GM12872 (cell line): Measurements from ENCODE around the gene PAIP2B.

Experiments used
- TF ChIP-seq, protein P1 (sequence below): IDR thresholded peaks from 3 replicates; pipeline ENCODE4 v1.5.1; 2011; ENCODE audit warnings: low read depth, mild to moderate bottlenecking, low read length, moderate library complexity; ENCODE audit not compliant: insufficient read depth

Gene PAIP2B

DNA sequence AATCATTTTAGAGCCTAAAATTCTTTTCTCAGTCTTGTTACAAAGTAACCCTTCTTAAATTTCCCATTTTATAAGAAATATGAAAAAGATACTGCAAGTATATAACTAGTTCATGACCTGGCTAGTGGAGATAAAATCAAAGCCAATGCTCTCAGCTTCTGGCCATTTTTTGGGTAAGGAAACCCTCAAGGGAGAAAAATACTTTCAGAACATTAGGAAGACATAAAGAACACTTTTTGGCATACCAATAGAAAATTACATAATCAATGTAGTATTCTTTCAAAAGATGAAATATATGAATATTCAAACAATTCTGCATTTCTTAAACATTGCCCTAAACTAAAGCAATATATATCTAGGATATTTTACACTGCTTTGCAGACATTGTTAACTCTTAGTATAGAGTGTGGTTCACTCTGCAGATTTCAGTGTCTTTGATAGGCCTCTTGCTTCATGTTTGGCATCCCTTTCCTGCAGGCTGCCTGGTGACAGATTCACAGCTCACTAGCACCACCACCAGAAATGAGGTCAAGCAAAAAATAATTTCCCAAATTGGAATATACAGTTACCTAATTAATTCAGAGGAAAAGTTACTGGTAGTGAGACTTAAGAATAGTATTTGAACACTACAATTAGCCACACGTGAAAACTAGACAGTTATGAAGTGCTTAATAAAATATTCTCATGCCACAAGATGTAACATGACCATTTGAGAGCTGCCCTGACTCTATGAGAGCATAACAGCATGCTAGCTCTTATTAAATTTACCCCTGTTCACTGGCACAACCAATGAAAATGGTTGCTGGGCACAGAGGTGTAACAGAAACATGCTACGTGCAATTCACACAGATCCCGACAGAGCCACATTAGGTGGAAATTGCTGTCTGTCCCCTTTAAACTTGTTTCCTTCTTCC, 36.0 kb downstream of the PAIP2B start:
- TF ChIP-seq, protein P1, sequence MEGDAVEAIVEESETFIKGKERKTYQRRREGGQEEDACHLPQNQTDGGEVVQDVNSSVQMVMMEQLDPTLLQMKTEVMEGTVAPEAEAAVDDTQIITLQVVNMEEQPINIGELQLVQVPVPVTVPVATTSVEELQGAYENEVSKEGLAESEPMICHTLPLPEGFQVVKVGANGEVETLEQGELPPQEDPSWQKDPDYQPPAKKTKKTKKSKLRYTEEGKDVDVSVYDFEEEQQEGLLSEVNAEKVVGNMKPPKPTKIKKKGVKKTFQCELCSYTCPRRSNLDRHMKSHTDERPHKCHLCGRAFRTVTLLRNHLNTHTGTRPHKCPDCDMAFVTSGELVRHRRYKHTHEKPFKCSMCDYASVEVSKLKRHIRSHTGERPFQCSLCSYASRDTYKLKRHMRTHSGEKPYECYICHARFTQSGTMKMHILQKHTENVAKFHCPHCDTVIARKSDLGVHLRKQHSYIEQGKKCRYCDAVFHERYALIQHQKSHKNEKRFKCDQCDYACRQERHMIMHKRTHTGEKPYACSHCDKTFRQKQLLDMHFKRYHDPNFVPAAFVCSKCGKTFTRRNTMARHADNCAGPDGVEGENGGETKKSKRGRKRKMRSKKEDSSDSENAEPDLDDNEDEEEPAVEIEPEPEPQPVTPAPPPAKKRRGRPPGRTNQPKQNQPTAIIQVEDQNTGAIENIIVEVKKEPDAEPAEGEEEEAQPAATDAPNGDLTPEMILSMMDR: no peak

DNA sequence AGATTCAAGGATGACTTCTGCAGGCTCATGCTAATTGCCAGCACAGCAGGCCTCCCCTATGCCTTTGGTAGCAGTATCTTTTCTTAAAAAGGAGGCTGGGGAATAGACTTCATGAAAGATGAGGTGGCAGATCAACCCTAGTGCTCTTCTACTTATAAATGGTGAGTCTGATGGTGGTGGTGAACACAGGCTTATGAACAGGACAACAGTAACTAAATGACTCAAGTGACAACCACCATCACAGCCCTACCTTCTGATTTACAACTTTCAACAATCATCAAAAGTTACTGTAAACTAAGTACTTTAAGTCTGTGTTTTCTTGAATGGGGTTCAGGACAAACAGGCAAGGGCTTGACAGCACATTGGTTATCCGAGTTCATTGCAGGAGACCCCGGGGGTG, 39.3 kb downstream of the PAIP2B start:
- TF ChIP-seq, protein P1: no peak

DNA sequence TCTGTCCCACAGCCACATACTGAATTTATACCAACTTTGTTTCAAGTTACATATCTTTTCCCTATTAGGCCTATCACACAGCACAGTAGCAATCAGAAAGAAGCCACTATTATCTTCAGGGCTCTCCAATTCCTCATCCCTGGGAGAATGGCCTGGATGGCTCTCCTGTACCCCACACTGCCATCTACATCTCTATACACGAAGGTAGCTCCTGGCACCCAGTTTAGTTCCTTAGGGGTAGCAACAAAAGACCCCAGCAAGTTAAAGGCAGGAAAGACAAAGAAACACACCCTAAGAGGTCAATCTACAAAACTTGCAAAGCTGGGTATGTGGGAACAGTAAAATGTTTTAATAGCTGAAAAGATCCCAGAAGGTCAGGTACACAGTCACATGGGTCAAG, 39.9 kb downstream of the PAIP2B start:
- TF ChIP-seq, protein P1: no peak

DNA sequence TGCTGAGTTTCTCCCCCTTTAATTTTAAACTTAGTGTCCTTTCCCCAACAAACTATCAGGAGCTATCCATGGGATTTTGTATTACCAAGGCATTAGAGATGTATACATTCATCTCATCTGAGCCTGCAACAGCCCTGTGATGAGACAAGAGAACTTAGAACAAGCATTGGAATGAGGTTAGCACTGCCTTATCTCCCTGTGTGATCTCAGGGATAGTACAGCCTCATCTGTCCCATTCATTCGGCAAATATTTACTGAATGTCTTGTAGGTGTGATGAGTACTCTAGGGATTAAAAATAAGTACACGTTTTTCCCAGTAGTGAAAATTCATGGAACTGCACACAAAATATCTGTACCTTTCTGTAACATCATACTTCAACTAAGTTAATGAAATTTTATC, 45.6 kb downstream of the PAIP2B start:
- TF ChIP-seq, protein P1: no peak

DNA sequence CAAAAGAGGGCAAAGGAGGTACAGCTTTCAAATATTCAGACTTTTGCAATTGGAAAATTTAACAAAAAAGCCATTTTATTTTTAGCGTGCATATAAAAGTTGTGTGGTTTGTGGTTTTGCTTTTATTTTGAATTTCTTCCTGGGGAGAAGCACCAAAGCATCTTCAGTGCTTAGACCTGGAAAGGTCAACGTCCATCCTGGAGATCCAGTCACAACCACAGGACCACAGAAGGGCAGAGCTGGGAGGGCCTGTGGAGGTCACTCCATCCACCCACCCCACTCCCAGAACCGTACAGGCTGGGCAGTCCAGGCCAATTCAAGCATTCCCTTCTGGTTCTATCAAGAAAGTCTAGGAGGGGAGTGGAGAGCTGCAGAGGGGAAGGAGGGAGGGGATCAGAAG, 52.7 kb downstream of the PAIP2B start:
- TF ChIP-seq, protein P1: no peak

DNA sequence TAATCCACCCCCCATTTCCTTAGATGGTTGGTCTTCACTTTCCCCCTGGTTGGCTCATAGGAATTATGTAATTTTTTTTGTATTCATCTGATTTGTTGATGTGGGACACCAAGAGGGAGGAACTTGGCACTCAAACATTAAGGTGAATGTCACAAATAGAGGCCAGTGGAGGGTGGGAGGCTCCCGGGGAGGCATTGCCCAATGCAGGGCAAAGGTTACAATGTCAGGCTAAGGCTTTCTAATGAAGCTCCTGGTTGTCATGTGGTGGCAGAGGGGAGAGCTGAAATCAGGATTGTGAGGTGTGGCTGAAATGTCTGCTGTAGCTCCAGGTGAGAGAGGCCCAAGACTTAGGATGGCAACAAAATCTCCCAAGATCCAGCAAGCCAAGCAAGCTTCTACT, 53.8 kb downstream of the PAIP2B start:
- TF ChIP-seq, protein P1: no peak

DNA sequence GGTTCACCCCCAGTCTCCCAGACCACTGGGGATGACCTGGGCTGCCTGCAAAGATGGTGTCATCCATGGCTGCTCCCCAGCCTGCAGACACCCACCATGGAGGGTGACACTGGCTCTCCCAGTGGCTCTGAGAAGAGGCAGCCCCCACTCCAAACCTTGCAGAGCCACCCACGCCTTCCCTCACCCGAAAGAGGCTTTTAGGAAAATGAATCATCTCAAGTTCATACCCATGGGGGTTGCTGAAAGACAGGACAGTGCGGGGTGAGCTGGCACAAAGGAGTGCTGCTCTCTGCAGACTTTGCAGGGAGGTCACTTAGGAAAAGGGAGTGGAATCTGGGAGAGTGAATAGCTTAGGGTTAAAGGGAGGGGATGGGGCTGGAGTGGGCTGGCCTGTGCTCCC, 60.1 kb downstream of the PAIP2B start:
- TF ChIP-seq, protein P1: no peak
